Right ventricle myocardium superior (tissue), 1 donor: ENCODE data around the gene ANKRD17. TPM values are rescaled to one million over a fixed set of nuclear protein-coding genes. Genes with fewer than 3 reads are reported as not detected.

Experiments
- ATAC-seq: fragments of 200-7000 bp; cut with Tn5 transposase; one replicate; pipeline ENCODE4 v1.9.1; 2020; ENCODE audit warnings: mild to moderate bottlenecking; ENCODE audit not compliant: poor library complexity
- DNase-seq: peaks from one replicate; pipeline ENCODE4 v3.0.0-alpha.2; 2020
- intact Hi-C: fragments of 100-400 bp; cut with DNase I; formaldehyde crosslinking; loops from one replicate; pipeline ENCODE4 v1.11.2; 2022
- total RNA-seq: library from RNA; stranded (reverse); fragmentation: NEBNext Ultra II Directional; extraction: Animal tissue kit (Norgen Biotek cat#: 25700); gene quantifications from one replicate; pipeline ENCODE4 v1.2.1, GENCODE V29; 2021
- donor health status: DM: no; HTN: yes; CAD: no; lungs with severe emphysema.

ANKRD17 gene
- total RNA-seq, 1 donor from 2014 or later = 46.0 TPM

- intact Hi-C loops = loop anchor here (10.0 kb wide), 1 partner anchor 102 kb away; the partner anchor contains the start of gene ANKRD17
Measured at GRCh38 chr4:73152893-73153292, 105.7 kb downstream of the ANKRD17 start.

GRCh38 chr4:73142995-73143547, 115.5 kb downstream of the ANKRD17 start:
- intact Hi-C loops = no loop called here
- no peak for ATAC-seq
- DNase-seq = no peak

More at GRCh38 chr4:73152893-73153292, 105.7 kb downstream of the ANKRD17 start:
- no peak for ATAC-seq
- DNase-seq = no peak

GRCh38 chr4:73139991-73140390, 118.6 kb downstream of the ANKRD17 start:
- DNase-seq (no peak), ATAC-seq (no peak)
- intact Hi-C loops = no loop called here

- ATAC-seq = no peak
- intact Hi-C loops = no loop called here
- DNase-seq = no peak
Measured at GRCh38 chr4:73139245-73139644, 119.4 kb downstream of the ANKRD17 start.

GRCh38 chr4:73137121-73137520, 121.5 kb downstream of the ANKRD17 start:
- ATAC-seq (no peak), DNase-seq (no peak)
- intact Hi-C loops = no loop called here

GRCh38 chr4:73133784-73134183, 124.8 kb downstream of the ANKRD17 start:
- ATAC-seq = no peak
- no peak for DNase-seq
- intact Hi-C loops = no loop called here

- ATAC-seq (no peak), DNase-seq (no peak)
- intact Hi-C loops = no loop called here
Measured at GRCh38 chr4:73131281-73131680, 127.3 kb downstream of the ANKRD17 start.

GRCh38 chr4:73129319-73129718, 129.3 kb downstream of the ANKRD17 start:
- ATAC-seq (no peak), DNase-seq (no peak)
- intact Hi-C loops = no loop called here

GRCh38 chr4:73127839-73128453, 130.7 kb downstream of the ANKRD17 start:
- DNase-seq (no peak), ATAC-seq (peak; percentile 61)
- intact Hi-C loops = no loop called here

GRCh38 chr4:73109493-73109892, 149.1 kb downstream of the ANKRD17 start:
- intact Hi-C loops = loop anchor here (5.0 kb wide), 1 partner anchor 38 kb away; no protein-coding TSS in a partner anchor
- DNase-seq = no peak

GRCh38 chr4:73104695-73105094, 153.9 kb downstream of the ANKRD17 start:
- no peak for DNase-seq
- intact Hi-C loops = loop anchor here (5.0 kb wide), 1 partner anchor 43 kb away; no protein-coding TSS in a partner anchor

More at GRCh38 chr4:73109493-73109892, 149.1 kb downstream of the ANKRD17 start:
- ATAC-seq = no peak

GRCh38 chr4:73103799-73104503, 154.6 kb downstream of the ANKRD17 start:
- ATAC-seq (no peak), DNase-seq (no peak)
- intact Hi-C loops = no loop called here

More at GRCh38 chr4:73104695-73105094, 153.9 kb downstream of the ANKRD17 start:
- ATAC-seq = no peak

GRCh38 chr4:73099143-73099542, 159.5 kb downstream of the ANKRD17 start:
- DNase-seq (no peak), ATAC-seq (no peak)
- intact Hi-C loops = no loop called here

- intact Hi-C loops = no loop called here
- ATAC-seq (no peak), DNase-seq (no peak)
Measured at GRCh38 chr4:73098713-73099112, 159.9 kb downstream of the ANKRD17 start.

- no peak for ATAC-seq
- intact Hi-C loops = no loop called here
- no peak for DNase-seq
Measured at GRCh38 chr4:73098016-73098415, 160.6 kb downstream of the ANKRD17 start.

GRCh38 chr4:73092868-73093267, 165.7 kb downstream of the ANKRD17 start:
- DNase-seq = no peak
- ATAC-seq = no peak
- intact Hi-C loops = no loop called here

- DNase-seq (no peak), ATAC-seq (no peak)
- intact Hi-C loops = no loop called here
Measured at GRCh38 chr4:73090738-73091137, 167.9 kb downstream of the ANKRD17 start.

- ATAC-seq (no peak), DNase-seq (no peak)
Measured at GRCh38 chr4:73087871-73088270, 170.7 kb downstream of the ANKRD17 start.

GRCh38 chr4:73086095-73086868, 172.3 kb downstream of the ANKRD17 start:
- intact Hi-C loops = no loop called here
- no peak for DNase-seq
- ATAC-seq = no peak

More at GRCh38 chr4:73087871-73088270, 170.7 kb downstream of the ANKRD17 start:
- intact Hi-C loops = no loop called here
